H9 (cell line): ENCODE results near the gene POU2F1. TPM values are rescaled to one million over a fixed set of nuclear protein-coding genes. Genes with fewer than 3 reads are reported as not detected.

ENCODE experiments used
- DNase-seq: peaks from one replicate; pipeline ENCODE4 v3.0.0-alpha.2; 2017
- H2AFZ ChIP-seq: one replicate; pipeline ENCODE4 v1.6.1; 2013; ENCODE audit warnings: mild to moderate bottlenecking, low read length, control low read depth, moderate library complexity
- H2AK5ac ChIP-seq: 2 replicates; pipeline ENCODE4 v1.6.1; 2013; ENCODE audit warnings: low read length, control low read depth, mixed read lengths; ENCODE audit not compliant: insufficient read length
- H2BK120ac ChIP-seq: one replicate; pipeline ENCODE4 v1.6.1; 2013; ENCODE audit warnings: low read depth, mild to moderate bottlenecking, low read length, control low read depth, inconsistent platforms; ENCODE audit not compliant: poor library complexity, severe bottlenecking
- H2BK12ac ChIP-seq: 2 replicates; pipeline ENCODE4 v1.6.1; 2013; ENCODE audit warnings: low read length, control low read depth, mixed read lengths, low read depth; ENCODE audit not compliant: insufficient read length
- H2BK15ac ChIP-seq: 2 replicates; pipeline ENCODE4 v1.6.1; 2013; ENCODE audit warnings: low read depth, low read length, control low read depth
- H2BK20ac ChIP-seq: one replicate; pipeline ENCODE4 v1.6.1; 2013; ENCODE audit warnings: low read depth, mild to moderate bottlenecking, low read length, control low read depth, inconsistent platforms; ENCODE audit not compliant: poor library complexity, severe bottlenecking
- H2BK5ac ChIP-seq: 2 replicates; pipeline ENCODE4 v1.6.1; 2013; ENCODE audit warnings: low read length, control low read depth, mixed read lengths; ENCODE audit not compliant: insufficient read length
- H3K14ac ChIP-seq: 2 replicates; pipeline ENCODE4 v1.6.1; 2013; ENCODE audit warnings: low read length, control low read depth; ENCODE audit not compliant: insufficient read depth
- H3K18ac ChIP-seq: 2 replicates; pipeline ENCODE4 v1.6.1; 2013; ENCODE audit warnings: low read depth, mild to moderate bottlenecking, mixed read lengths, low read length, control low read depth; ENCODE audit not compliant: insufficient read length
- H3K23ac ChIP-seq: 2 replicates; pipeline ENCODE4 v1.6.1; 2013; ENCODE audit warnings: low read length, control low read depth, mixed read lengths, low read depth; ENCODE audit not compliant: insufficient read length
- H3K23me2 ChIP-seq: 2 replicates; pipeline ENCODE4 v1.6.1; 2013; ENCODE audit warnings: low read depth, mild to moderate bottlenecking, mixed read lengths, low read length, control low read depth; ENCODE audit not compliant: insufficient read length, poor library complexity, severe bottlenecking
- H3K27ac ChIP-seq: 2 replicates; pipeline ENCODE4 v1.5.1; 2013; ENCODE audit warnings: low read length, control low read depth, mixed read lengths, low read depth; ENCODE audit not compliant: insufficient read length
- H3K27me3 ChIP-seq: 2 replicates; pipeline ENCODE4 v1.6.1; 2013; ENCODE audit warnings: low read length, control low read depth, inconsistent platforms; ENCODE audit not compliant: insufficient read depth
- H3K4ac ChIP-seq: 2 replicates; pipeline ENCODE4 v1.6.1; 2013; ENCODE audit warnings: low read depth, mild to moderate bottlenecking, control low read depth, inconsistent platforms, low read length, moderate library complexity
- H3K4me1 ChIP-seq: 2 replicates; pipeline ENCODE4 v1.6.1; 2013; ENCODE audit warnings: low read length, control low read depth, inconsistent platforms; ENCODE audit not compliant: insufficient read depth
- H3K4me2 ChIP-seq: 2 replicates; pipeline ENCODE4 v1.6.1; 2013; ENCODE audit warnings: low read length, control low read depth, mixed read lengths; ENCODE audit not compliant: insufficient read length, insufficient read depth
- H3K56ac ChIP-seq: 2 replicates; pipeline ENCODE4 v1.6.1; 2013; ENCODE audit warnings: low read depth, mild to moderate bottlenecking, mixed read lengths, low read length, control low read depth; ENCODE audit not compliant: insufficient read length
- H3K79me1 ChIP-seq: 2 replicates; pipeline ENCODE4 v1.6.1; 2013; ENCODE audit warnings: low read depth, mild to moderate bottlenecking, moderate library complexity, low read length, control low read depth, inconsistent platforms; ENCODE audit not compliant: insufficient read depth, poor library complexity, severe bottlenecking
- H3K79me2 ChIP-seq: 2 replicates; pipeline ENCODE4 v1.6.1; 2013; ENCODE audit warnings: low read length, control low read depth, inconsistent platforms; ENCODE audit not compliant: insufficient read depth
- H3K9ac ChIP-seq: 2 replicates; pipeline ENCODE4 v1.6.1; 2013; ENCODE audit warnings: low read length, control low read depth, mixed read lengths; ENCODE audit not compliant: insufficient read length; ENCODE audit errors: extremely low read depth
- H3K9me3 ChIP-seq: one replicate; pipeline ENCODE4 v1.6.1; 2013; ENCODE audit warnings: low read depth, low read length, inconsistent platforms; ENCODE audit not compliant: control insufficient read depth
- H3T11ph ChIP-seq: one replicate; pipeline ENCODE4 v1.6.1; 2013; ENCODE audit warnings: mild to moderate bottlenecking, low read length, control low read depth, inconsistent platforms
- H4K20me1 ChIP-seq: one replicate; pipeline ENCODE4 v1.6.1; 2013; ENCODE audit not compliant: control insufficient read depth, insufficient read length, insufficient read depth
- H4K5ac ChIP-seq: 2 replicates; pipeline ENCODE4 v1.6.1; 2013; ENCODE audit warnings: low read depth, mild to moderate bottlenecking, mixed read lengths, low read length, control low read depth; ENCODE audit not compliant: insufficient read length
- H4K8ac ChIP-seq: replicated peaks from 2 replicates; pipeline ENCODE4 v1.6.1; 2013; ENCODE audit warnings: low read length, control low read depth, mixed read lengths, low read depth; ENCODE audit not compliant: insufficient read length
- H4K91ac ChIP-seq: 2 replicates; pipeline ENCODE4 v1.6.1; 2013; ENCODE audit warnings: low read depth, mild to moderate bottlenecking, moderate library complexity, mixed read lengths, low read length, control low read depth; ENCODE audit not compliant: insufficient read length
- H3K27ac Mint-ChIP-seq, 3 experiments: 2 replicates in 2 of 3; 3 replicates in 1 of 3; pipeline ENCODE4 v1.8.0; 2020 to 2021; ENCODE audit warnings: mixed read lengths in 3 of 3, mild to moderate bottlenecking in 1 of 3, moderate library complexity in 1 of 3
- H3K27me3 Mint-ChIP-seq: 2 replicates; pipeline ENCODE4 v1.8.0; 2021; ENCODE audit warnings: low read depth, mild to moderate bottlenecking, moderate library complexity, mixed read lengths
- H3K36me3 Mint-ChIP-seq, 3 experiments: 2 replicates in 2 of 3; 3 replicates in 1 of 3; pipeline ENCODE4 v1.8.0; 2020 to 2021; ENCODE audit warnings: low read depth in 3 of 3, mixed read lengths in 3 of 3; ENCODE audit not compliant: insufficient read depth in 1 of 3
- H3K4me1 Mint-ChIP-seq, 2 experiments: 2 replicates each; pipeline ENCODE4 v1.8.0; 2020; ENCODE audit warnings: mixed read lengths in 2 of 2
- H3K4me3 Mint-ChIP-seq, 2 experiments: 2 replicates in 1 of 2; 3 replicates in 1 of 2; pipeline ENCODE4 v1.8.0; 2020 to 2021; ENCODE audit warnings: mild to moderate bottlenecking in 2 of 2, mixed read lengths in 2 of 2, moderate library complexity in 1 of 2
- H3K9me3 Mint-ChIP-seq, 2 experiments: 2 replicates in 1 of 2; 3 replicates in 1 of 2; pipeline ENCODE4 v1.8.0; 2020; ENCODE audit warnings: mild to moderate bottlenecking in 2 of 2, mixed read lengths in 2 of 2, moderate library complexity in 1 of 2
- CTCF ChIP-seq: fragments of 200-600 bp; sonication (generic); conservative IDR thresholded peaks from 3 replicates; pipeline ENCODE4 v1.8.0; 2021; ENCODE audit warnings: antibody characterized with exemption, mild to moderate bottlenecking
- WGBS: extraction: QIAGEN DNeasy Blood & Tissue Kit; methylation state at CpG from one replicate; pipeline ENCODE4 v1.1.7; 2013; ENCODE audit warnings: missing lambda C conversion rate, low lambda C conversion rate, mixed read lengths; ENCODE audit not compliant: insufficient read length; ENCODE audit errors: extremely low coverage; 5-methylcytosine and 5-hydroxymethylcytosine counted together
- total RNA-seq: library from RNA; stranded (reverse); gene quantifications from 2 replicates; pipeline ENCODE4 v1.2.1, GENCODE V29; 2021

POU2F1 gene
- total RNA-seq, 1 experiment from 2014 or later = 62.5 TPM

GRCh38 chr1:167442142-167442848 is 221.6 kb downstream of the POU2F1 start:
- no peak overlapping the region for H4K5ac ChIP-seq
- no peak overlapping the region for H2AK5ac ChIP-seq
- H2BK5ac ChIP-seq = no peak overlapping the region
- H3K23me2 ChIP-seq = peaks cover 6% of the 10 kb centered on the region
- H3K9me3 ChIP-seq = no peaks in the 10 kb centered on the region
- H4K8ac ChIP-seq = no peak overlapping the region
- H3K79me2 ChIP-seq = no peaks in the 10 kb centered on the region
- H3T11ph ChIP-seq = no peak overlapping the region
- no peak overlapping the region for H4K91ac ChIP-seq
- H3K27me3 ChIP-seq = peaks cover 10% of the 10 kb centered on the region; the same call in 1 of the 2 replicates
- no peak overlapping the region; a peak in 1 of 7 replicates for H3K27ac Mint-ChIP-seq
- H3K27me3 Mint-ChIP-seq = peaks cover 46% of the 10 kb centered on the region
- no peak overlapping the region for H3K9ac ChIP-seq
- no peak overlapping the region for H3K27ac ChIP-seq
- H3K23ac ChIP-seq = no peak overlapping the region
- H2BK15ac ChIP-seq = no peak overlapping the region
- TF ChIP-seq CTCF = peak; percentile 93
- H2BK12ac ChIP-seq = no peak overlapping the region
- H3K4me3 Mint-ChIP-seq = no peak overlapping the region; a peak in 1 of 5 replicates
- H3K9me3 Mint-ChIP-seq = no peaks in the 10 kb centered on the region
- no peaks in the 10 kb centered on the region for H4K20me1 ChIP-seq
- no peak overlapping the region for H3K14ac ChIP-seq
- H2AFZ ChIP-seq = no peak overlapping the region
- H2BK20ac ChIP-seq = no peak overlapping the region
- no peaks in the 10 kb centered on the region for H3K79me1 ChIP-seq
- no peak overlapping the region for H3K4me2 ChIP-seq
- DNase-seq = peak; percentile 87
- H2BK120ac ChIP-seq = no peak overlapping the region
- WGBS = no CpG with 5 or more reads among the region's 12 CpGs
- no peak overlapping the region for H3K56ac ChIP-seq
- no peak overlapping the region for H3K4ac ChIP-seq
- no peaks in the 10 kb centered on the region; a peak in 1 of 7 replicates for H3K36me3 Mint-ChIP-seq
- H3K18ac ChIP-seq = no peak overlapping the region
- peaks cover 13 to 17% of the 10 kb centered on the region in 2 experiments for H3K4me1 Mint-ChIP-seq
- 0 out of 2 replicates have a peak, but pooled peaks cover 4% of the 10 kb centered on the region for H3K4me1 ChIP-seq
